Parathyroid adenoma (tissue), 2 donors: ENCODE measurements around the gene BST1.
"Not testable (repeated sequence)": the region's sequence is repeated elsewhere in the genome, so short reads cannot be mapped to it uniquely, and the experiment has no call there.

Experiments used
- H2AFZ ChIP-seq: fragments of 300-600 bp; sonication (generic); one replicate; pipeline ENCODE4 v1.7.0; 2017; ENCODE audit warnings: antibody characterized with exemption, mild to moderate bottlenecking
- H3K27ac ChIP-seq: fragments of 300-600 bp; sonication (generic); one replicate; pipeline ENCODE4 v1.7.0; 2017
- H3K27me3 ChIP-seq: fragments of 300-600 bp; sonication (generic); one replicate; pipeline ENCODE4 v1.7.0; 2017; ENCODE audit warnings: low read length; ENCODE audit not compliant: control insufficient read depth, insufficient read depth
- H3K36me3 ChIP-seq: fragments of 300-600 bp; sonication (generic); one replicate; pipeline ENCODE4 v1.7.0; 2017; ENCODE audit warnings: low read length; ENCODE audit not compliant: control insufficient read depth, insufficient read depth
- H3K4me1 ChIP-seq: fragments of 300-600 bp; sonication (generic); one replicate; pipeline ENCODE4 v1.7.0; 2017; ENCODE audit warnings: control low read depth
- H3K4me2 ChIP-seq: fragments of 300-600 bp; sonication (generic); one replicate; pipeline ENCODE4 v1.7.0; 2017; ENCODE audit warnings: low read length
- H3K4me3 ChIP-seq: fragments of 300-600 bp; sonication (generic); one replicate; pipeline ENCODE4 v1.7.0; 2017; ENCODE audit warnings: low read depth, low read length
- H3K79me2 ChIP-seq: fragments of 300-600 bp; sonication (generic); one replicate; pipeline ENCODE4 v1.7.0; 2017; ENCODE audit warnings: control low read depth
- H3K9ac ChIP-seq: fragments of 300-600 bp; sonication (generic); one replicate; pipeline ENCODE4 v1.7.0; 2017; ENCODE audit warnings: mild to moderate bottlenecking
- H3K9me3 ChIP-seq: fragments of 300-600 bp; sonication (generic); one replicate; pipeline ENCODE4 v1.7.0; 2017; ENCODE audit warnings: low read length; ENCODE audit not compliant: control insufficient read depth
- TF ChIP-seq, protein P1 (sequence below): fragments of 300-600 bp; sonication (generic); IDR thresholded peaks from one replicate; pipeline ENCODE4 v1.7.0; 2017; ENCODE audit warnings: antibody characterized with exemption, mild to moderate bottlenecking
- donor health status: primary hyperparathyroidism.

The BST1 gene

DNA sequence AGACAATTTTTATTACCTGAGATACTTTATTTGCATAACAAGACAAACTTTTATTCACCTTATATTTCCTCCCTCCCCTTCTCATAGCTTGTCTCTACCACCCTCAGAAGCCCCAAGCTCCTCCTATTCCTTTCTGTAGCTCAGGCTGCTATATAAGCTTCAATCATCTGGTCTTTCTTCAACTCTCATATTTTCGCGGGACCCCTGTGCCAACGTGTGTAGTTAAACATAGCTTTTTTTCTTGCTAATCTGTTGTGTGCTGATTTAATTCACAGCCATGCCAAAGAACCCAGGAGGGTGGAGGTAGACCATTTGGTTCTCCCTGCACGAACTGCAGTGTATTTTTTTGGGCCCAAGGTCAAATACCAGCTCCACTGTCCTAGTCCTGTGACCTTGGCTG lies 54.2 kb downstream of the BST1 start:
- no peak overlapping the region for H3K9ac ChIP-seq
- H3K27ac ChIP-seq, result no peak overlapping the region
- no peaks in the 10 kb centered on the region for H3K4me1 ChIP-seq
- H3K27me3 ChIP-seq, result no peaks in the 10 kb centered on the region
- no peak overlapping the region for H3K4me2 ChIP-seq
- H2AFZ ChIP-seq, result no peak overlapping the region
- TF ChIP-seq, protein P1, sequence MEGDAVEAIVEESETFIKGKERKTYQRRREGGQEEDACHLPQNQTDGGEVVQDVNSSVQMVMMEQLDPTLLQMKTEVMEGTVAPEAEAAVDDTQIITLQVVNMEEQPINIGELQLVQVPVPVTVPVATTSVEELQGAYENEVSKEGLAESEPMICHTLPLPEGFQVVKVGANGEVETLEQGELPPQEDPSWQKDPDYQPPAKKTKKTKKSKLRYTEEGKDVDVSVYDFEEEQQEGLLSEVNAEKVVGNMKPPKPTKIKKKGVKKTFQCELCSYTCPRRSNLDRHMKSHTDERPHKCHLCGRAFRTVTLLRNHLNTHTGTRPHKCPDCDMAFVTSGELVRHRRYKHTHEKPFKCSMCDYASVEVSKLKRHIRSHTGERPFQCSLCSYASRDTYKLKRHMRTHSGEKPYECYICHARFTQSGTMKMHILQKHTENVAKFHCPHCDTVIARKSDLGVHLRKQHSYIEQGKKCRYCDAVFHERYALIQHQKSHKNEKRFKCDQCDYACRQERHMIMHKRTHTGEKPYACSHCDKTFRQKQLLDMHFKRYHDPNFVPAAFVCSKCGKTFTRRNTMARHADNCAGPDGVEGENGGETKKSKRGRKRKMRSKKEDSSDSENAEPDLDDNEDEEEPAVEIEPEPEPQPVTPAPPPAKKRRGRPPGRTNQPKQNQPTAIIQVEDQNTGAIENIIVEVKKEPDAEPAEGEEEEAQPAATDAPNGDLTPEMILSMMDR, result no peak
- H3K36me3 ChIP-seq, result no peaks in the 10 kb centered on the region
- H3K9me3 ChIP-seq, result peaks cover 2% of the 10 kb centered on the region
- H3K4me3 ChIP-seq, result no peak overlapping the region
- no peaks in the 10 kb centered on the region for H3K79me2 ChIP-seq

- H3K27ac ChIP-seq, result no peak overlapping the region
- no peaks in the 10 kb centered on the region for H3K4me1 ChIP-seq
- H3K4me3 ChIP-seq, result no peak overlapping the region
- no peaks in the 10 kb centered on the region for H3K36me3 ChIP-seq
- H3K79me2 ChIP-seq, result no peaks in the 10 kb centered on the region
- H3K9me3 ChIP-seq, result peaks cover 2% of the 10 kb centered on the region
- TF ChIP-seq, protein P1, result no peak
- no peak overlapping the region for H2AFZ ChIP-seq
- no peak overlapping the region for H3K9ac ChIP-seq
- no peak overlapping the region for H3K4me2 ChIP-seq
- H3K27me3 ChIP-seq, result no peaks in the 10 kb centered on the region
These were observed 55.4 kb downstream of the BST1 start for GRCh38 chr4:15758294-15758693.

DNA sequence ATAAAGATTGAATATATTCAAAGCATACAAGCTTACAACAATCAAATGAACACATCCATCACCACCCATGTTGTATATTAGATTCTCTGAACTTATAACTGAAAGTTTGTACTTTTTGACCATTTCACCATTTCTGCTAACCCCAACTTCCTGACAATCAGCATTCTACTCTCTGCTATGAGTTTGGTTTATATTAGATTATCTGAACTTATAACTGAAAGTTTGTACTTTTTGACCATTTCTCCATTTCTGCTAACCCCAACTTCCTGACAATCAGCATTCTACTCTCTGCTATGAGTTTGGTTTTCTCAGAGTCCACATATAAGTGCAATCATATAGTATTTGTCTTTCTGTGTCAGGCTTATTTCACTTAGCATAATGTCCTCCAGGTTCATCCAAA lies 59.6 kb downstream of the BST1 start:
- not testable (repeated sequence) for H3K4me2 ChIP-seq, H3K4me1 ChIP-seq, H3K9me3 ChIP-seq, H3K27me3 ChIP-seq, H3K79me2 ChIP-seq, H2AFZ ChIP-seq, H3K4me3 ChIP-seq, H3K9ac ChIP-seq, H3K27ac ChIP-seq, H3K36me3 ChIP-seq

DNA sequence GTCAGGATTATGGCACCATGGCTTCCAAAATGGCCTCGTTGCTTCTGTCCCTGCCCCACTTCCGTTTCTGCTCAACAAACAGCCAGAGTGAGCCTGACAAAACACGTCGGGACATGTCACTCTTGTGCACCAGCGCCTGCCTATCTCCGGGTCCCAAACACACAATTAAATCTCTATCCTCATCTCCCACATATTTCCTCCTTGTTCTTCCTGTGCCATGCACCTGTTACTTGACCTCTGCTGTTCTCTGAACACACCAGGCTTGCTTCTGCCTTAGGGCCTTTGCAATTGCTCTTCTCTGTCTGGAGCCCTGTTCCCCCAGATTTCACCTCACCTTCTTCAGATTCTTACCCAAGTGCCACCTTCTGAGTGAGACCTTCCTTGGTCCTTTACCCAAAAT lies 62.5 kb downstream of the BST1 start:
- no peak overlapping the region for H3K4me3 ChIP-seq
- H3K9ac ChIP-seq, result no peak overlapping the region
- H3K27me3 ChIP-seq, result no peaks in the 10 kb centered on the region
- H3K27ac ChIP-seq, result no peak overlapping the region
- H3K36me3 ChIP-seq, result no peaks in the 10 kb centered on the region
- no peak overlapping the region for H3K4me2 ChIP-seq
- no peaks in the 10 kb centered on the region for H3K9me3 ChIP-seq
- H2AFZ ChIP-seq, result no peak overlapping the region
- no peaks in the 10 kb centered on the region for H3K4me1 ChIP-seq
- no peaks in the 10 kb centered on the region for H3K79me2 ChIP-seq
- TF ChIP-seq, protein P1, result no peak

GRCh38 chr4:15765910-15766697 lies 63.2 kb downstream of the BST1 start:
- Histone ChIP-seq H3K27me3 (no peaks in the 10 kb centered on the region), H3K4me1 (no peaks in the 10 kb centered on the region), H3K9ac (no peak overlapping the region), H3K27ac (no peak overlapping the region), H3K4me3 (no peak overlapping the region), H3K36me3 (no peaks in the 10 kb centered on the region), H3K9me3 (no peaks in the 10 kb centered on the region), H3K79me2 (no peaks in the 10 kb centered on the region), H2AFZ (no peak overlapping the region), H3K4me2 (no peak overlapping the region)
- TF ChIP-seq, protein P1, result no peak
